Esophagus muscularis mucosa (tissue), 4 donors: Measurements from ENCODE around the gene CNTN5. TPM values are rescaled to one million over a fixed set of nuclear protein-coding genes. Genes with fewer than 3 reads are reported as not detected.

Experiments used
- DNase-seq: peaks from one replicate; pipeline ENCODE4 v3.0.0-alpha.2; 2017; ENCODE audit errors: extremely low spot score
- H3K27ac ChIP-seq, 4 donors: fragments of 200-600 bp; sonication (generic); replicated peaks in 1 of 4; 1 replicate in 3 of 4; 2 replicates in 1 of 4; pipeline ENCODE4 v1.5.1; 2016 to 2019; ENCODE audit warnings: mild to moderate bottlenecking in 1 of 4
- H3K27me3 ChIP-seq, 4 donors: fragments of 200-600 bp; sonication (generic); one replicate each; pipeline versions ENCODE4 v1.5.1 to v1.6.0; 2016 to 2019
- H3K36me3 ChIP-seq, 4 donors: fragments of 200-600 bp; sonication (generic); one replicate each; pipeline ENCODE4 v1.5.1; 2016 to 2019
- H3K4me1 ChIP-seq, 4 donors: fragments of 200-600 bp; sonication (generic); one replicate each; pipeline ENCODE4 v1.5.1; 2016 to 2019
- H3K4me3 ChIP-seq, 4 donors: fragments of 200-600 bp; sonication (generic); 1 replicate in 2 of 4; 2 replicates in 2 of 4; pipeline ENCODE4 v1.5.1; 2016 to 2019; ENCODE audit warnings: mild to moderate bottlenecking in 4 of 4, moderate library complexity in 1 of 4
- H3K9me3 ChIP-seq, 4 donors: fragments of 200-600 bp; sonication (generic); 1 replicate in 3 of 4; 2 replicates in 1 of 4; pipeline ENCODE4 v1.5.1; 2016 to 2019
- EP300 ChIP-seq: sonication (generic); formaldehyde crosslinking; IDR thresholded peaks from one replicate; pipeline ENCODE4 v1.6.1; 2017; ENCODE audit warnings: antibody characterized with exemption
- POLR2A ChIP-seq: fragments of 450-650 bp; IDR thresholded peaks from one replicate; pipeline ENCODE4 v1.6.1; 2017; ENCODE audit warnings: antibody characterized with exemption, moderate library complexity, mild to moderate bottlenecking, low read depth
- POLR2AphosphoS5 ChIP-seq, 2 donors: sonication (generic); formaldehyde crosslinking; IDR thresholded peaks; one replicate each; pipeline ENCODE4 v1.6.1; 2017; ENCODE audit warnings: antibody characterized with exemption in 2 of 2
- WGBS: methylation state at CpG from one replicate; pipeline ENCODE4 v1.1.5; 2018; 5-methylcytosine and 5-hydroxymethylcytosine counted together
- intact Hi-C: fragments of 100-400 bp; cut with DNase I; formaldehyde crosslinking; loops from one replicate; pipeline ENCODE4 v1.15.1; 2023
- total RNA-seq, 4 donors: library from RNA; depleted of rRNA; stranded (reverse); fragments of >200 nt; gene quantifications; one replicate each; pipeline versions ENCODE4 v1.1.0 to v1.2.1, GENCODE V29; 2016
- TF ChIP-seq, protein P1 (sequence below), 3 experiments: fragments of 200-600 bp in 2 of 3; fragments of 450-650 bp in 1 of 3; sonication (generic) in 2 of 3; IDR thresholded peaks; one replicate each; pipeline ENCODE4 v1.5.1; 2017 to 2019; ENCODE audit warnings: antibody characterized with exemption in 3 of 3, mild to moderate bottlenecking in 2 of 3, moderate library complexity in 1 of 3

The CNTN5 gene
- total RNA-seq, 4 donors from 2014 or later, result 0.06 TPM; not detected in 3

DNA sequence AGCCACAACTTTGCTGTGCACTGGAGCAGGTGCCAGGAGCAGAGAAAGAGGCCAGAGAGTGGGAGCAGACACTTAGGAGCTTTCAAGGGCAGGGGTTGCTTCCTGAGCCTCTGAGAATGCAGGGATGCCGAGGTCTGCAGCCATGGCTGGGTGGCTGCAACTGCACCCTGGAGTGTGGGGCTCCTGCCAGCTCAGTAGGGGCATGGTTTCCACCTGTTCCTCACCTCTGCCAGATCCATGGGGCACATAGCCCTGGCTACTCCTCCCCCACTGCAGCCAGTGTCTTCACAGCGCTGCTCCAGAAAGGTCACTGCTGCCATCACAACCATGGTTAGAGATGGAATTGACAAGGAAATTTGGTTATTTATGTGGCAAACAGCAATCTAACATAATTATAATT, 404.8 kb downstream of the CNTN5 start:
- Histone ChIP-seq H3K4me1 (no peaks in the 10 kb centered on the region), H3K9me3 (no peaks in the 10 kb centered on the region), H3K36me3 (no peaks in the 10 kb centered on the region), H3K4me3 (no peak overlapping the region), H3K27me3 (no peaks in the 10 kb centered on the region), H3K27ac (no peak overlapping the region)
- intact Hi-C loops, result no loop called here
- 65% methylated on average over 2 of the region's 2 CpGs for WGBS
- no peak for DNase-seq
- TF ChIP-seq POLR2AphosphoS5 (IDR thresholded peaks at IDR 0.05) (no peak), POLR2A (no peak)
- TF ChIP-seq, protein P1, sequence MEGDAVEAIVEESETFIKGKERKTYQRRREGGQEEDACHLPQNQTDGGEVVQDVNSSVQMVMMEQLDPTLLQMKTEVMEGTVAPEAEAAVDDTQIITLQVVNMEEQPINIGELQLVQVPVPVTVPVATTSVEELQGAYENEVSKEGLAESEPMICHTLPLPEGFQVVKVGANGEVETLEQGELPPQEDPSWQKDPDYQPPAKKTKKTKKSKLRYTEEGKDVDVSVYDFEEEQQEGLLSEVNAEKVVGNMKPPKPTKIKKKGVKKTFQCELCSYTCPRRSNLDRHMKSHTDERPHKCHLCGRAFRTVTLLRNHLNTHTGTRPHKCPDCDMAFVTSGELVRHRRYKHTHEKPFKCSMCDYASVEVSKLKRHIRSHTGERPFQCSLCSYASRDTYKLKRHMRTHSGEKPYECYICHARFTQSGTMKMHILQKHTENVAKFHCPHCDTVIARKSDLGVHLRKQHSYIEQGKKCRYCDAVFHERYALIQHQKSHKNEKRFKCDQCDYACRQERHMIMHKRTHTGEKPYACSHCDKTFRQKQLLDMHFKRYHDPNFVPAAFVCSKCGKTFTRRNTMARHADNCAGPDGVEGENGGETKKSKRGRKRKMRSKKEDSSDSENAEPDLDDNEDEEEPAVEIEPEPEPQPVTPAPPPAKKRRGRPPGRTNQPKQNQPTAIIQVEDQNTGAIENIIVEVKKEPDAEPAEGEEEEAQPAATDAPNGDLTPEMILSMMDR (IDR thresholded peaks at IDR 0.05), result no peak

DNA sequence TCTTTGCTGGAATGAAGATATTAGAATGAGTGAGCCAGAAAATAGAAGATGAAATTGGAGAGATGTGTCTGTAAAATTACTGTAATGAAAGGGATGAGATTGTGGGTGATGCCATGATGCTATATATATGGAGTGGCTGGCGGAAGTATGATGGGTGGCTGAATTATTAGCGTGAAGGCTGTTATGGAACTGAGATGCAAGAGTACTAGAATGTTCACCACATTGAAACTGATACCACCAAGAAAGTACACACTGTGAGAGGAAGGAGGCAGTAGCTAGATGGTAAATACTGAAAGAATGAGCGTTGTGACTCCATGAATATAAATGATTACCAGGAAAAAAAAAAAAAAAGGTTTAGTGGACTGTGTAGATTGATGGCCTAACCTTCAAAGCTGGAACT, 411.9 kb downstream of the CNTN5 start:
- Histone ChIP-seq H3K27ac (no peak overlapping the region), H3K27me3 (no peaks in the 10 kb centered on the region), H3K36me3 (no peaks in the 10 kb centered on the region), H3K4me1 (no peaks in the 10 kb centered on the region), H3K4me3 (no peak overlapping the region), H3K9me3 (no peaks in the 10 kb centered on the region)
- TF ChIP-seq POLR2A (no peak), EP300 (no peak), POLR2AphosphoS5 (IDR thresholded peaks at IDR 0.05) (no peak)
- TF ChIP-seq, protein P1 (IDR thresholded peaks at IDR 0.05), result no peak
- intact Hi-C loops, result no loop called here
- 92% methylated on average over 3 of the region's 3 CpGs for WGBS
- no peak for DNase-seq

DNA sequence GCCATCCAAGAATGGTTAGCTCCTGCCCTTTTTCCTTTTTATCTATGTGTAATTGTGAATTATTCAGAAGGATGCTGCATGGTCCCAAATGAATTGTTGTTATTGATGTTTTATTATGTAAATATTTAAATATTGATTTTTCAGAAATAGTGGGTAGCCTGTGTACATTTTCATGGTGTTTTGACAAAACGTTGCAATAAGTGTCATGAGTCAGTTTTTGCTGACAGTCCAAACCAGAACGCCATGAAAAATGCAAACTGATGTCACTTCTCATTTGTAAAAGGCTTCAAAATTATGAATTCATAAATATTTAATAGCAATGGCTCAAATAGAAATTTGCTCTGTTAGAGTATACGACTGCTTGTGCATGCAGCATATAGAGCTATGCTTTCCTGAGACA, 422.5 kb downstream of the CNTN5 start:
- no peak for TF ChIP-seq POLR2A
- no peak for TF ChIP-seq EP300
- TF ChIP-seq, protein P1 (IDR thresholded peaks at IDR 0.05), result no peak
- no peak for TF ChIP-seq POLR2AphosphoS5 (IDR thresholded peaks at IDR 0.05)
- Histone ChIP-seq H3K27ac (no peak overlapping the region), H3K36me3 (no peaks in the 10 kb centered on the region), H3K4me1 (no peaks in the 10 kb centered on the region), H3K4me3 (no peak overlapping the region), H3K9me3 (no peaks in the 10 kb centered on the region), H3K27me3 (no peaks in the 10 kb centered on the region)
- no peak for DNase-seq
- 77% methylated on average over 3 of the region's 3 CpGs for WGBS
- intact Hi-C loops, result no loop called here

DNA sequence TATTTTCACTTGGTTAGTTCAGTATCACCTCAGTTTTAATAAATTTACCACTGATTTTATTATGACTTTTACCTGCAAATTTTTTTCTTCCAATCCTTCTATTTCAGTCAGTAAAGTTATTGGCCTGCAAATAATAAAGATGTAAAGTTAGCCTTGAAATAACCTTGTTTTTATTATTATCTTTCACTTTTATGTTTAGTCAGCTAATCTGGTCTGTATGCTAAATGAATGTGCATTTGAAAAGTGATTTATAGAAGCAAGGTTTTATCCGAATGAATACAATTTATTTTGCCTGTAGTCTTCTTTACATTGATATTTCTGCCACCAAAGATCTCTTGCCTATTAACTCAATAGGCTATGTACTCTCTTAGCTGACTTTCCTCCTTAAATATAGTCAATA, 425.7 kb downstream of the CNTN5 start:
- TF ChIP-seq, protein P1 (IDR thresholded peaks at IDR 0.05), result no peak
- TF ChIP-seq POLR2A (no peak), EP300 (no peak), POLR2AphosphoS5 (IDR thresholded peaks at IDR 0.05) (no peak)
- Histone ChIP-seq H3K27ac (no peak overlapping the region), H3K4me1 (no peaks in the 10 kb centered on the region), H3K4me3 (no peak overlapping the region), H3K27me3 (no peaks in the 10 kb centered on the region), H3K36me3 (no peaks in the 10 kb centered on the region), H3K9me3 (no peaks in the 10 kb centered on the region)
- DNase-seq, result no peak
- intact Hi-C loops, result no loop called here
- WGBS, result 73% methylated on average over 1 of the region's 1 CpG

DNA sequence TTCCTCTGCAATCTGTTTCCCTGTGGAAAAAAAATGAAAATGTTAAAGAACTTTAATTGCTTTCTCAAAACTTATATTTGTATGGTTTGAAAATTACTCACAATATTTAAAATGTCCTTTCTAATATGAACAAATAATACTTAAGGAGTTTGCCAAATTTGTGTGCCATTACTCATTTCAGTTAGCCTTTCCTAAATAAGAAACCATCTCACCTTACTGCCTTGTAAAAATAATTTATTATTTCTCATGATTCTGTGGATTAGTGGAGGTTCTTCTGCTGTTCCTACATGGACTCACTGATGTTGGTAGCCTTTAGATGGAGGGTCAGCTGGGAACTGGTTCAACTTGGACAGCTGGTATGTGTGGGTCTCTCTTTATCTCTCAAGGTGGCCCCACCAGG, 428.6 kb downstream of the CNTN5 start:
- no peak for DNase-seq
- Histone ChIP-seq H3K4me1 (no peaks in the 10 kb centered on the region), H3K9me3 (no peaks in the 10 kb centered on the region), H3K4me3 (no peak overlapping the region), H3K36me3 (no peaks in the 10 kb centered on the region), H3K27me3 (no peaks in the 10 kb centered on the region), H3K27ac (no peak overlapping the region)
- intact Hi-C loops, result no loop called here
- TF ChIP-seq POLR2AphosphoS5 (IDR thresholded peaks at IDR 0.05), result no peak
- TF ChIP-seq, protein P1 (IDR thresholded peaks at IDR 0.05), result no peak
- no peak for TF ChIP-seq EP300
- TF ChIP-seq POLR2A, result no peak
